ENCODE data around the gene RUNX2. TPM values are rescaled to one million over a fixed set of nuclear protein-coding genes. Genes with fewer than 3 reads are reported as not detected.

Gene RUNX2
- total and polyA plus RNA-seq, 10 of the 15 experiments (the other 5 are each of a cell fraction or from before 2014, with no cell fraction given): 0.01 to 0.77 (median 0.15) TPM; not detected in 3

DNA sequence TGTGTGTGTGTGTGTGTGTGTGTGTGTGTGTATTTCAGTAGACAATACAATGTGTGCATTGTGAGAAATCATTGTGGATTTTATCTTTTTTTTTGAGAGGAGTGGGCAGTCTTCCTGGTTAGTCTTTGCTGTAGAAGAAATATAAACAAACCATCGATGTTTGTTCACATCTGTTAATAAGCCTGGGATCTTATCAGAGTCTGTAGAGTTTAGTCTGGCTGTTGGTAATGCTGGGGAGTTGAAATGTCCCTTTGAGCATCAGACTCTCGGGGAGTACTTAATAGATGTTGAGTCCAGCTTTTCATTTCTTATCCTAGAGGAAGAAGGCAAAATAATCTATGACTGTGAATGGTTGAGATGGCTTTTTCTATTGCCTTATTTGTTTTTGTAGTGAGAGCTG, 146.2 kb downstream of the RUNX2 start (continued):
- TF ChIP-seq FOXM1 (IDR thresholded peaks at IDR 0.05; ENCODE audit: low read depth, low read length) (no peak), FOXK2 (IDR thresholded peaks at IDR 0.05) (no peak), CBFB (IDR thresholded peaks at IDR 0.05; ENCODE audit: low read depth) (no peak), IRF4 (IDR thresholded peaks at IDR 0.05; ENCODE audit: low read depth, low read length) (no peak), MTA2 (IDR thresholded peaks at IDR 0.05; ENCODE audit: low read depth) (no peak), SREBF2 (IDR thresholded peaks at IDR 0.05; ENCODE audit: low read length) (no peak), CBX5 (IDR thresholded peaks at IDR 0.05; ENCODE audit: low read depth) (no peak), POU2F2 (IDR thresholded peaks at IDR 0.05; ENCODE audit: borderline replicate concordance, low read depth, low read length) (no peak), JUND (IDR thresholded peaks at IDR 0.05; ENCODE audit: low read depth, low read length) (no peak), KLF5 (IDR thresholded peaks at IDR 0.05; ENCODE audit: partially characterized antibody) (no peak), SIX5 (IDR thresholded peaks at IDR 0.05; ENCODE audit: low read depth, low read length, severe bottlenecking) (no peak)
- TF ChIP-seq, protein P1, sequence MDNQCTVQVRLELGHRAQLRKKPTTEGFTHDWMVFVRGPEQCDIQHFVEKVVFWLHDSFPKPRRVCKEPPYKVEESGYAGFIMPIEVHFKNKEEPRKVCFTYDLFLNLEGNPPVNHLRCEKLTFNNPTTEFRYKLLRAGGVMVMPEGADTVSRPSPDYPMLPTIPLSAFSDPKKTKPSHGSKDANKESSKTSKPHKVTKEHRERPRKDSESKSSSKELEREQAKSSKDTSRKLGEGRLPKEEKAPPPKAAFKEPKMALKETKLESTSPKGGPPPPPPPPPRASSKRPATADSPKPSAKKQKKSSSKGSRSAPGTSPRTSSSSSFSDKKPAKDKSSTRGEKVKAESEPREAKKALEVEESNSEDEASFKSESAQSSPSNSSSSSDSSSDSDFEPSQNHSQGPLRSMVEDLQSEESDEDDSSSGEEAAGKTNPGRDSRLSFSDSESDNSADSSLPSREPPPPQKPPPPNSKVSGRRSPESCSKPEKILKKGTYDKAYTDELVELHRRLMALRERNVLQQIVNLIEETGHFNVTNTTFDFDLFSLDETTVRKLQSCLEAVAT (IDR thresholded peaks at IDR 0.05): no peak
- TF ChIP-seq, protein P2, sequence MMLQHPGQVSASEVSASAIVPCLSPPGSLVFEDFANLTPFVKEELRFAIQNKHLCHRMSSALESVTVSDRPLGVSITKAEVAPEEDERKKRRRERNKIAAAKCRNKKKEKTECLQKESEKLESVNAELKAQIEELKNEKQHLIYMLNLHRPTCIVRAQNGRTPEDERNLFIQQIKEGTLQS (IDR thresholded peaks at IDR 0.05; ENCODE audit: borderline replicate concordance, extremely low read depth, low read depth, low read length): no peak

DNA sequence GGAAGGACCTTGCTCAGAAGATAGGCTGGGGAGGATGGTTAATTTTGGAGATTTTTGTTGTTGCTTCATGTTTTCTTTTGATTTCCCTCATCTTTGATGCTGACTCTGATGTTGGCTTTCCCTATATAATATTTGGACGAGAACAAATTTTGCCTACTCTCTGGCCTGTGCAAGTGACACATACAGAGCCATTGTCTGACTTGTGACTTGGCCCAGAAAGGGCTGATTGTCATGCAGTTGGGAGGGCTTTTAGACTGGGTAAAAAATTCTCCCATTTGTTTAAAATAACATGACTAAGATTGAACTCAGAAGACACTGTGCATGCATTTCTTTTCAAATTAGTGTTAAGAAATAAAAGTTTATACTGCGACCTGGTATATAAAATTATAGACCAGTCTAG, 148.2 kb downstream of the RUNX2 start:
- WGBS (ENCODE audit: insufficient coverage, insufficient replicate concordance, low lambda C conversion rate, missing lambda C conversion rate): 0% methylated on average over 2 of the region's 2 CpGs
- no TSS peak for BruUV-seq (replicated peaks)
- no peak overlapping the region for H3K27ac ChIP-seq (ENCODE audit: control insufficient read depth, insufficient read depth)
- H3K36me3 ChIP-seq (ENCODE audit: control insufficient read depth in 2 of 2, insufficient read depth in 2 of 2, low read length in 1 of 2): no peaks in the 10 kb centered on the region
- RAD21 ChIA-PET (ENCODE audit: unreplicated experiment): no interaction called here
- no peak overlapping the region for H3K4me3 ChIP-seq
- H2AFZ ChIP-seq (ENCODE audit: control insufficient read depth, low read depth, low read length): no peak overlapping the region
- H3K79me2 ChIP-seq (ENCODE audit: control insufficient read depth, insufficient read depth, low read length): no peaks in the 10 kb centered on the region
- no peak overlapping the region for H3K9ac ChIP-seq (ENCODE audit: control insufficient read depth, insufficient read depth, low read length)
- SMC1A ChIA-PET (ENCODE audit: uncharacterized antibody, unreplicated experiment): no interaction called here
- DNase-seq (ENCODE audit: low read depth, low spot score): no peak
- in situ Hi-C loops (cut with MboI): no loop called here
- CTCF ChIA-PET: no interaction called here
- POLR2A ChIA-PET: no interaction called here
- ATAC-seq: no peak
- no peaks in the 10 kb centered on the region for H4K20me1 ChIP-seq (ENCODE audit: control insufficient read depth, insufficient read depth)
- 0 out of 2 replicates have a peak, but pooled peaks cover 5% of the 10 kb centered on the region for H3K4me1 ChIP-seq (ENCODE audit: control insufficient read depth, insufficient read depth, low read length)
- intact Hi-C loops (cut with micrococcal nuclease; ENCODE audit: unreplicated experiment): no loop called here
- H3K4me2 ChIP-seq (ENCODE audit: control insufficient read depth, insufficient read depth): no peak overlapping the region
- peaks cover 0 to 6% of the 10 kb centered on the region in 2 experiments; a peak in 2 of 4 replicates for H3K27me3 ChIP-seq (replicated peaks in 1 of 2; ENCODE audit: control insufficient read depth in 2 of 2, insufficient read depth in 2 of 2, low read length in 1 of 2)
- no peak for FAIRE-seq
- no peaks in the 10 kb centered on the region; the same call in 2 of the 3 replicates for H3K9me3 ChIP-seq (replicated peaks; ENCODE audit: control insufficient read depth, insufficient read depth, low read length)
- TF ChIP-seq, protein P3, sequence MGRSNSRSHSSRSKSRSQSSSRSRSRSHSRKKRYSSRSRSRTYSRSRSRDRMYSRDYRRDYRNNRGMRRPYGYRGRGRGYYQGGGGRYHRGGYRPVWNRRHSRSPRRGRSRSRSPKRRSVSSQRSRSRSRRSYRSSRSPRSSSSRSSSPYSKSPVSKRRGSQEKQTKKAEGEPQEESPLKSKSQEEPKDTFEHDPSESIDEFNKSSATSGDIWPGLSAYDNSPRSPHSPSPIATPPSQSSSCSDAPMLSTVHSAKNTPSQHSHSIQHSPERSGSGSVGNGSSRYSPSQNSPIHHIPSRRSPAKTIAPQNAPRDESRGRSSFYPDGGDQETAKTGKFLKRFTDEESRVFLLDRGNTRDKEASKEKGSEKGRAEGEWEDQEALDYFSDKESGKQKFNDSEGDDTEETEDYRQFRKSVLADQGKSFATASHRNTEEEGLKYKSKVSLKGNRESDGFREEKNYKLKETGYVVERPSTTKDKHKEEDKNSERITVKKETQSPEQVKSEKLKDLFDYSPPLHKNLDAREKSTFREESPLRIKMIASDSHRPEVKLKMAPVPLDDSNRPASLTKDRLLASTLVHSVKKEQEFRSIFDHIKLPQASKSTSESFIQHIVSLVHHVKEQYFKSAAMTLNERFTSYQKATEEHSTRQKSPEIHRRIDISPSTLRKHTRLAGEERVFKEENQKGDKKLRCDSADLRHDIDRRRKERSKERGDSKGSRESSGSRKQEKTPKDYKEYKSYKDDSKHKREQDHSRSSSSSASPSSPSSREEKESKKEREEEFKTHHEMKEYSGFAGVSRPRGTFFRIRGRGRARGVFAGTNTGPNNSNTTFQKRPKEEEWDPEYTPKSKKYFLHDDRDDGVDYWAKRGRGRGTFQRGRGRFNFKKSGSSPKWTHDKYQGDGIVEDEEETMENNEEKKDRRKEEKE (IDR thresholded peaks at IDR 0.05): no peak
- TF ChIP-seq, protein P4, sequence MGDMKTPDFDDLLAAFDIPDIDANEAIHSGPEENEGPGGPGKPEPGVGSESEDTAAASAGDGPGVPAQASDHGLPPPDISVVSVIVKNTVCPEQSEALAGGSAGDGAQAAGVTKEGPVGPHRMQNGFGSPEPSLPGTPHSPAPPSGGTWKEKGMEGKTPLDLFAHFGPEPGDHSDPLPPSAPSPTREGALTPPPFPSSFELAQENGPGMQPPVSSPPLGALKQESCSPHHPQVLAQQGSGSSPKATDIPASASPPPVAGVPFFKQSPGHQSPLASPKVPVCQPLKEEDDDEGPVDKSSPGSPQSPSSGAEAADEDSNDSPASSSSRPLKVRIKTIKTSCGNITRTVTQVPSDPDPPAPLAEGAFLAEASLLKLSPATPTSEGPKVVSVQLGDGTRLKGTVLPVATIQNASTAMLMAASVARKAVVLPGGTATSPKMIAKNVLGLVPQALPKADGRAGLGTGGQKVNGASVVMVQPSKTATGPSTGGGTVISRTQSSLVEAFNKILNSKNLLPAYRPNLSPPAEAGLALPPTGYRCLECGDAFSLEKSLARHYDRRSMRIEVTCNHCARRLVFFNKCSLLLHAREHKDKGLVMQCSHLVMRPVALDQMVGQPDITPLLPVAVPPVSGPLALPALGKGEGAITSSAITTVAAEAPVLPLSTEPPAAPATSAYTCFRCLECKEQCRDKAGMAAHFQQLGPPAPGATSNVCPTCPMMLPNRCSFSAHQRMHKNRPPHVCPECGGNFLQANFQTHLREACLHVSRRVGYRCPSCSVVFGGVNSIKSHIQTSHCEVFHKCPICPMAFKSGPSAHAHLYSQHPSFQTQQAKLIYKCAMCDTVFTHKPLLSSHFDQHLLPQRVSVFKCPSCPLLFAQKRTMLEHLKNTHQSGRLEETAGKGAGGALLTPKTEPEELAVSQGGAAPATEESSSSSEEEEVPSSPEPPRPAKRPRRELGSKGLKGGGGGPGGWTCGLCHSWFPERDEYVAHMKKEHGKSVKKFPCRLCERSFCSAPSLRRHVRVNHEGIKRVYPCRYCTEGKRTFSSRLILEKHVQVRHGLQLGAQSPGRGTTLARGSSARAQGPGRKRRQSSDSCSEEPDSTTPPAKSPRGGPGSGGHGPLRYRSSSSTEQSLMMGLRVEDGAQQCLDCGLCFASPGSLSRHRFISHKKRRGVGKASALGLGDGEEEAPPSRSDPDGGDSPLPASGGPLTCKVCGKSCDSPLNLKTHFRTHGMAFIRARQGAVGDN (IDR thresholded peaks at IDR 0.05): no peak
